OCI-LY7 (cell line): Measurements from ENCODE around the gene PPM1M. TPM values are rescaled to one million over a fixed set of nuclear protein-coding genes. Genes with fewer than 3 reads are reported as not detected.

Experiments used
- BruUV-seq: library from RNA; stranded (reverse); fragments of 400-500 nt; replicated peaks from 2 replicates; lab custom pipeline; 2021; lab: Mats Ljungman, UMichigan
- CTCF ChIA-PET: fragments of 300-600 bp; sonication (Branson Sonifier 250); formaldehyde crosslinking; loops from one replicate; lab custom pipeline; 2022; ENCODE audit warnings: antibody characterized with exemption; ENCODE audit not compliant: unreplicated experiment; lab: Charles Lee
- POLR2A ChIA-PET: fragments of 300-600 bp; sonication (Branson Sonifier 250); formaldehyde crosslinking; loops from one replicate; lab custom pipeline; 2022; ENCODE audit warnings: antibody characterized with exemption; lab: Charles Lee
- DNase-seq: peaks from one replicate; pipeline ENCODE4 v3.0.0-alpha.2; 2015; ENCODE audit warnings: low spot score
- H2AFZ ChIP-seq: fragments of 200-600 bp; sonication (generic), shearing (Covaris generic); 2 replicates; pipeline ENCODE4 v1.6.1; 2014; ENCODE audit warnings: mild to moderate bottlenecking, antibody characterized with exemption, low read length, moderate library complexity
- H3K27ac ChIP-seq: fragments of 200-600 bp; sonication (generic); 2 replicates; pipeline ENCODE4 v1.5.1; 2014; ENCODE audit warnings: mixed run types, low read depth, mild to moderate bottlenecking, moderate library complexity, low read length, inconsistent platforms; ENCODE audit not compliant: poor library complexity, severe bottlenecking
- H3K36me3 ChIP-seq: fragments of 200-600 bp; sonication (generic); 2 replicates; pipeline ENCODE4 v1.6.1; 2014; ENCODE audit warnings: mild to moderate bottlenecking, antibody characterized with exemption, low read length, moderate library complexity, mixed read lengths; ENCODE audit not compliant: insufficient read depth
- H3K4me1 ChIP-seq: fragments of 200-600 bp; sonication (generic); 2 replicates; pipeline ENCODE4 v1.5.1; 2014; ENCODE audit warnings: mild to moderate bottlenecking, low read length; ENCODE audit not compliant: insufficient read depth, poor library complexity, severe bottlenecking
- H3K4me2 ChIP-seq: fragments of 200-600 bp; sonication (generic); 2 replicates; pipeline ENCODE4 v1.6.1; 2014; ENCODE audit warnings: mild to moderate bottlenecking, low read length
- H3K4me3 ChIP-seq: fragments of 200-600 bp; sonication (generic); 2 replicates; pipeline ENCODE4 v1.5.1; 2014; ENCODE audit warnings: mild to moderate bottlenecking, low read depth, low read length; ENCODE audit not compliant: poor library complexity, severe bottlenecking
- H3K79me2 ChIP-seq: fragments of 200-600 bp; sonication (generic); 2 replicates; pipeline ENCODE4 v1.6.1; 2016; ENCODE audit warnings: low read depth, mild to moderate bottlenecking, low read length, moderate library complexity, mixed read lengths; ENCODE audit not compliant: insufficient read depth
- H3K9me2 ChIP-seq: fragments of 200-600 bp; sonication (generic); 2 replicates; pipeline ENCODE4 v1.6.1; 2016; ENCODE audit warnings: mild to moderate bottlenecking, low read length, mixed read lengths; ENCODE audit not compliant: insufficient read depth
- H3K9me3 ChIP-seq: fragments of 200-600 bp; sonication (generic); 2 replicates; pipeline ENCODE4 v1.6.1; 2014; ENCODE audit warnings: mild to moderate bottlenecking, mixed run types, low read length, mixed read lengths
- H4K20me1 ChIP-seq: fragments of 200-600 bp; sonication (generic); 2 replicates; pipeline ENCODE4 v1.6.1; 2014; ENCODE audit warnings: mild to moderate bottlenecking, antibody characterized with exemption, low read length, moderate library complexity, mixed read lengths; ENCODE audit not compliant: insufficient read depth
- EZH2phosphoT487 ChIP-seq: fragments of 200-600 bp; sonication (generic); IDR thresholded peaks from 2 replicates; pipeline ENCODE4 v1.6.1; 2018; ENCODE audit warnings: low read depth, borderline replicate concordance, mild to moderate bottlenecking, mixed run types, antibody characterized with exemption, low read length, moderate library complexity, mixed read lengths
- intact Hi-C: fragments of 100-400 bp; cut with micrococcal nuclease; formaldehyde crosslinking; loops from one replicate; pipeline ENCODE4 v1.10.0; 2022; ENCODE audit not compliant: unreplicated experiment
- total RNA-seq, 2 experiments: library from RNA; depleted of rRNA in 1 of 2; stranded (reverse); fragments of >200 nt in 1 of 2; shearing (Covaris generic) in 1 of 2; gene quantifications; 2 replicates each; pipeline ENCODE4 v1.2.3, GENCODE V29; 2014 to 2022
- TF ChIP-seq, protein P1 (sequence below): fragments of 200-600 bp; sonication (generic); conservative IDR thresholded peaks from 2 replicates; pipeline ENCODE4 v1.5.1; 2014; ENCODE audit warnings: mild to moderate bottlenecking, antibody characterized with exemption, low read length, moderate library complexity, mixed read lengths

Gene PPM1M
- total RNA-seq, 2 experiments from 2014 or later = 4.4 to 15.6 TPM

DNA sequence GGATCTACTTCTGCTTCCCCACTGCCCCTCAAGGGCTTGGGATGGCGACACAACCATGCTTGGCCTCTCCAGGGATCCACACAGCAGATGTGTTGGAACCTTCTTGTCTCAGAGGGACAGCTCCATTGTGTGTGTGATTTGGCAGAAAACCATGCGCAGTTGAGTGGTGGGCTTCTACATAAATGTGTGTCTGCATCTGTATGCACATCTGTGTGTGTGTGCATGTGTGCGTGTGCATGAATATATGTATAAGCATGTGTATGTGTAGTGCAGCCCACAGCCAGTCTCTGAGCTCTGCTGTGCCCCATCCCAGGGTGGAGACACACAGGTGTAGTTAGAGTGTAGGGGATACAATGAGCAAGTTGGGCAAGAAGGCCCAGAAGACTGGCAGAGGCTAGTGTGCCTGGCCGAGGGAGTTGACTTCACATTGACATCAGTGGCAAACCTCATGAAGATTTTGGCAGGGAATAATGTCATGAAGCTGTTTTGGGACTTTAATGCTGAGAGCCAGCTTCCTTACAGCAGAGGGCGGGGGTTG lies 50.2 kb downstream of the PPM1M start:
- H3K9me3 ChIP-seq = no peaks in the 10 kb centered on the region
- intact Hi-C loops = no loop called here
- no peaks in the 10 kb centered on the region for H4K20me1 ChIP-seq
- BruUV-seq = no TSS peak
- no peak overlapping the region for H3K27ac ChIP-seq
- POLR2A ChIA-PET = no interaction called here
- CTCF ChIA-PET = no interaction called here
- no peak overlapping the region for H3K4me3 ChIP-seq
- no peak overlapping the region for H2AFZ ChIP-seq
- no peaks in the 10 kb centered on the region for H3K79me2 ChIP-seq
- TF ChIP-seq EZH2phosphoT487 = no peak
- TF ChIP-seq, protein P1, sequence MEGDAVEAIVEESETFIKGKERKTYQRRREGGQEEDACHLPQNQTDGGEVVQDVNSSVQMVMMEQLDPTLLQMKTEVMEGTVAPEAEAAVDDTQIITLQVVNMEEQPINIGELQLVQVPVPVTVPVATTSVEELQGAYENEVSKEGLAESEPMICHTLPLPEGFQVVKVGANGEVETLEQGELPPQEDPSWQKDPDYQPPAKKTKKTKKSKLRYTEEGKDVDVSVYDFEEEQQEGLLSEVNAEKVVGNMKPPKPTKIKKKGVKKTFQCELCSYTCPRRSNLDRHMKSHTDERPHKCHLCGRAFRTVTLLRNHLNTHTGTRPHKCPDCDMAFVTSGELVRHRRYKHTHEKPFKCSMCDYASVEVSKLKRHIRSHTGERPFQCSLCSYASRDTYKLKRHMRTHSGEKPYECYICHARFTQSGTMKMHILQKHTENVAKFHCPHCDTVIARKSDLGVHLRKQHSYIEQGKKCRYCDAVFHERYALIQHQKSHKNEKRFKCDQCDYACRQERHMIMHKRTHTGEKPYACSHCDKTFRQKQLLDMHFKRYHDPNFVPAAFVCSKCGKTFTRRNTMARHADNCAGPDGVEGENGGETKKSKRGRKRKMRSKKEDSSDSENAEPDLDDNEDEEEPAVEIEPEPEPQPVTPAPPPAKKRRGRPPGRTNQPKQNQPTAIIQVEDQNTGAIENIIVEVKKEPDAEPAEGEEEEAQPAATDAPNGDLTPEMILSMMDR = no peak
- no peak for DNase-seq
- no peak overlapping the region for H3K4me2 ChIP-seq
- peaks cover 8% of the 10 kb centered on the region; the same call in 1 of the 2 replicates for H3K36me3 ChIP-seq
- no peaks in the 10 kb centered on the region for H3K9me2 ChIP-seq
- peaks cover 5% of the 10 kb centered on the region for H3K4me1 ChIP-seq

DNA sequence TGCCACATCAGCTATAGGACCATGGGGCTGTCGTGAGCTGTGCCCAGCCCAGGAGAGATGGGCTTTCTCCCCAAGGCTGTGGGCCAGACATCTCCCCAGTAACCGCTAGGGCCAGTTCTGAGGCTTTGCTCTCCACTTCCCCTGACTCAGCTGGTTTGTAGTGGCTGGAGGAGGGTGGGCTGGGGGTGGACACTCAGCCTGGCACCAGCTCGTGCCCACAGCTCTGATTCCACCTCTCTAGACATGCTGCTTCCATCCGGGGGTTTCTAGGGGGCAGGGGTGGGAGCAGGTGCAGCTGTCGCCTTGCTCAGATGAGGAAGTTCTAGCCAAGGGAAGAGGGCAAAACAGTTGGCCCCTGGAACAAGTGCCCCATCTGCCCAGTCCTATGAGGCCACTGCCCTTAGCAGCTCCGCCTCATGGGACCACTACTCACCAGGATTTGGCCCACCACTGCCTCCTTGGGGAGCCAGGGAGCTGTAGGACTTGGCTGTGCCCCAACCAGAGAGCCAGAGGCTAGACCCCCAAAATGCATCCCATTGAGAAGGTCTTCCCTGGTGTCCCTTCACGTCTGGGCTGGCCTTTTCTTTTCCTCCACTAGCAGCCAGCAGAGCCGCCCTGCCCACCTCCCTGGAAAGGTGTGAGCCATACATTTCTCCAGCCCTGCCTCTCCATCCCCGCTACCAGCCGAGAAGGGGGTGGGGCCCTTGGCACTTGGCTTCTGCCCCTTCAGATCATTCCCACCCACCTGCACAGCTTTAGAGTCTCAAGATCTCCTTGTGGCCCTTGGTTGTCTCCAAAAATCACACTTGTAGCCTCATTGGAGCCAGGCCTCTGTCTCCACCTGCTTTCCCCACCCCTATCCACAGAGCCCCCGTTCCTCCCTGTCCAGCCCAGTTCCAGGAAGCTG lies 51.9 kb downstream of the PPM1M start:
- H2AFZ ChIP-seq = no peak overlapping the region
- ChIA-PET CTCF (interaction anchor here (0.6 to 1.0 kb wide), 3 partner anchors 42 to 53 kb away, joined by 6 to 8 read pairs (median 6); no protein-coding TSS in a partner anchor), POLR2A (interaction anchor here (0.5 to 0.7 kb wide), 3 partner anchors 76 to 115 kb away, joined by 3 read pairs; no protein-coding TSS in a partner anchor)
- no peak overlapping the region for H3K27ac ChIP-seq
- no peak for DNase-seq
- no peak overlapping the region for H3K4me2 ChIP-seq
- H3K4me3 ChIP-seq = no peak overlapping the region
- intact Hi-C loops = no loop called here
- no peaks in the 10 kb centered on the region for H3K9me3 ChIP-seq
- H3K36me3 ChIP-seq = peaks cover under 1% of the 10 kb centered on the region; the same call in 1 of the 2 replicates
- H3K4me1 ChIP-seq = no peaks in the 10 kb centered on the region
- no peak for TF ChIP-seq EZH2phosphoT487
- TF ChIP-seq, protein P1 = no peak
- no peaks in the 10 kb centered on the region for H3K79me2 ChIP-seq
- H4K20me1 ChIP-seq = no peaks in the 10 kb centered on the region
- H3K9me2 ChIP-seq = no peaks in the 10 kb centered on the region
- no TSS peak for BruUV-seq
